HG03521 (cell line): Measurements from ENCODE around the gene NSD1.
"Not testable (repeated sequence)": the region's sequence is repeated elsewhere in the genome, so short reads cannot be mapped to it uniquely, and the experiment has no call there.

Experiments used
- ATAC-seq: cut with Tn5 transposase; IDR thresholded peaks from one replicate; pipeline ENCODE4 v1.9.1; 2021; ENCODE audit warnings: mild to moderate bottlenecking, moderate library complexity; ENCODE audit not compliant: unreplicated experiment

Gene NSD1

GRCh38 chr5:177123789-177124485, 9.6 kb upstream of the NSD1 start:
- no peak for ATAC-seq

GRCh38 chr5:177124486-177124991, 9.0 kb upstream of the NSD1 start:
- ATAC-seq: no peak

- no peak for ATAC-seq
Observed at GRCh38 chr5:177126771-177127170, 6.8 kb upstream of the NSD1 start.

GRCh38 chr5:177128551-177128981, 5.0 kb upstream of the NSD1 start:
- no peak for ATAC-seq

GRCh38 chr5:177130211-177131018, 3.2 kb upstream of the NSD1 start:
- ATAC-seq: no peak

- ATAC-seq: no peak
Observed at GRCh38 chr5:177131019-177131320, 2.6 kb upstream of the NSD1 start.

GRCh38 chr5:177131352-177132135, 2.0 kb upstream of the NSD1 start:
- no peak for ATAC-seq

GRCh38 chr5:177132136-177133095, 1.2 kb upstream of the NSD1 start:
- no peak for ATAC-seq

GRCh38 chr5:177133853-177134696, 502 bp downstream of the NSD1 start:
- ATAC-seq: peak; percentile 29

GRCh38 chr5:177134697-177135225, 1.2 kb downstream of the NSD1 start:
- ATAC-seq: no peak

GRCh38 chr5:177140312-177140711, 6.7 kb downstream of the NSD1 start:
- ATAC-seq: no peak

GRCh38 chr5:177141496-177141895, 7.9 kb downstream of the NSD1 start:
- ATAC-seq: no peak

GRCh38 chr5:177142098-177142611, 8.6 kb downstream of the NSD1 start:
- no peak for ATAC-seq

GRCh38 chr5:177142778-177143177, 9.2 kb downstream of the NSD1 start:
- no peak for ATAC-seq

GRCh38 chr5:177146891-177147638, 13.5 kb downstream of the NSD1 start:
- no peak for ATAC-seq

GRCh38 chr5:177150061-177150460, 16.5 kb downstream of the NSD1 start:
- not testable (repeated sequence) for ATAC-seq

GRCh38 chr5:177154003-177154643, 20.6 kb downstream of the NSD1 start:
- no peak for ATAC-seq

GRCh38 chr5:177162379-177162778, 28.8 kb downstream of the NSD1 start:
- no peak for ATAC-seq
